ENCODE data around the gene SYDE2.

The SYDE2 gene

GRCh38 chr1:85121744-85122143 is 79.1 kb downstream of the SYDE2 start:
- no peak for DNase-seq (ENCODE audit: low read depth)

- DNase-seq (ENCODE audit: low read depth), result no peak
These were observed 82.1 kb downstream of the SYDE2 start for GRCh38 chr1:85118751-85119150.

GRCh38 chr1:85116856-85117255 is 84.0 kb downstream of the SYDE2 start:
- DNase-seq (ENCODE audit: low read depth), result no peak

GRCh38 chr1:85115933-85116332 is 84.9 kb downstream of the SYDE2 start:
- no peak for DNase-seq (ENCODE audit: low read depth)

- no peak for DNase-seq (ENCODE audit: low read depth)
These were observed 89.1 kb downstream of the SYDE2 start for GRCh38 chr1:85111695-85112094.

GRCh38 chr1:85109475-85109874 is 91.3 kb downstream of the SYDE2 start:
- DNase-seq (ENCODE audit: low read depth), result peak; percentile 40
